Stimulated activated CD8-positive, alpha-beta memory T cell treated with anti-CD3 and anti-CD28 coated beads, Interleukin-2, amount 100 ng/mL, for 48 hours (primary cell): ENCODE measurements around the gene BMPR1A.

ENCODE experiments used
- DNase-seq, 2 donors: peaks; one replicate each; pipeline ENCODE4 v3.0.0-alpha.2; 2020; ENCODE audit warnings: low read depth in 2 of 2

The BMPR1A gene

GRCh38 chr10:86756511-86757112, at the start of gene BMPR1A:
TSS of gene BMPR1A (plus strand) at chr10:86756619. CDS start at chr10:86876019, 119,400 bp downstream.
- no peak for DNase-seq

DNA sequence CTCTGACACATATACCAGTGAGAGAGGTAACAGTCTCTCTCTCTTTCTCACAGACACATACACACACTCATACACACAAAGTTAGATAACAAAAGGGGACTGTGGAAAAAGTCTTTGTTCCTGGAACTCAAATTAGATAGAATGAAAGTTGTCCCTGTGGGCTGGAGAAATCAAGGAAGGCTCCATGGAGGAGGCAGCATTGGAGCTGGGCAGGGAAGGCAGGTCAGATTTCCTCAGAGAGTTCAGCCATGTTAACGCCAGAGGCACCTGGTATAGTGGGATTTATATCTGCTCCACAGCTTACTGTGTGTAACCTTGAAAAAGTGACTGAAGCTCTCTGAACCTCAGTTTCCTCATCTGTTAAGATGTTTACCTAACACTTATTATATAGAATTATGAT, 49.4 kb upstream of the BMPR1A start:
- DNase-seq = no peak

- no peak for DNase-seq
Observed at GRCh38 chr10:86707505-86707904, 48.9 kb upstream of the BMPR1A start.

GRCh38 chr10:86708068-86708782, 48.2 kb upstream of the BMPR1A start:
- no peak for DNase-seq

- DNase-seq = no peak
Observed at GRCh38 chr10:86708783-86709380, 47.5 kb upstream of the BMPR1A start.

DNA sequence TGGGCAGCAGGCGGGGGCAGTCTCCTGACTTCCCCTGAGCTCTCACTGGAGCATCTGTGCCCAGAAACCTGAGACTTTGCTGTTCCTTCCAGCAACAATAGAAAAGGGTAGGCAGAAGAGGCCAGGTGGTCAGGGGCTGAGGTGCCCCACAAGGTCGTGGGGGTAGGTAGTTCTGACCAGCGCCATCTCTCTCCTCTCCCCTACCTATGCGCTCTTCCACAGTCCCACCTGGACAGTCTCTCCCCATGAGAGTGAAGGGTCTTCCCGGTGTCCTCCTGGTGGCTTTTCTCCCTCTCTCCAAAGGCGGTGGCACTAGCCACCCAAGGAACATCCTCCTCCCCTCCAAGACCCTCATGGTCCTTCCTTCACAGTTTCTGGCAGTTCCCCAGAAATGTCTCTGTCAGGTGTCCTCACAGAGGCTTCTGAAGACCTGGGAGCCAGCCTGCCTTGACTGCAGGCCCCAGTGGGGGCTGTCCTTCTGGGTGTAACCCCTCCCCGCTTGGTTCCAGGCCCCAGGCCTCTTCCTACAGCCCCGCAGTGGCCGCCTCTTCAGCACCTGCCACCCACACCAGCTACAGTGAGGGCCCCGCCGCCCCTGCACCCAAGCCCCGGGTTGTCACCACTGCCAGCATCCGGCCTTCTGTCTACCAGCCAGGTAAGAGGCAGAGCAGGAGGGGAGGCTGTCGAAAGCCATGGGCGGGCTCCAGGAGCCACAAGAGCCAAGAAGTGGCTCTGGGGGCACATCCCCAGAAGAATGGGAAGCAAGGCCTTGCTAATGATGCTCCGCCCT, 46.8 kb upstream of the BMPR1A start:
- no peak for DNase-seq

- DNase-seq = peak; percentile 72 to 75
Observed at GRCh38 chr10:86710987-86711512, 45.4 kb upstream of the BMPR1A start.

- DNase-seq = peak; percentile 28 to 37
Observed at GRCh38 chr10:86711513-86712316, 44.7 kb upstream of the BMPR1A start.

DNA sequence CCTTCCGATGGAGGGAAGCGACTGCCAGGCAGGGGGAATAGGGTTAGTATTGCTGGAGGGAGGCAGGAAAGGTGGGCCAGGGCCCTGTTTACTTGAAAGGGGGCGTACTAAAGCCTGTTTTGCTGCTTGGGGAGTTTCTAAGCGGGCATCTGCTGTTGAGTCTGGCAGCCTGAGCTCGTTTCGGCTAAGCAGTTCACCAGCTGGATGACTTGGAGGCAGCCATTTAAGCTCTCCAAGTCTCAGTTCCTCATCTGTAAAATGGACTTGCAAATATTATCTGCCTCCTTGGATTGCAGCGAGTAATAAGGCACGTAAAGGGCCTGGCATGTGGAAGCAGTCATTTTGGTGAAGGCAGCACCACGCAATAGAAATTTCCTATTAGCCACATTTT, 44.1 kb upstream of the BMPR1A start:
- no peak for DNase-seq

- no peak for DNase-seq
Observed at GRCh38 chr10:86715156-86715795, 41.1 kb upstream of the BMPR1A start.

GRCh38 chr10:86715836-86716235, 40.6 kb upstream of the BMPR1A start:
- DNase-seq = no peak

GRCh38 chr10:86716466-86716865, 40.0 kb upstream of the BMPR1A start:
- DNase-seq = no peak

GRCh38 chr10:86718556-86718955, 37.9 kb upstream of the BMPR1A start:
- DNase-seq = no peak

GRCh38 chr10:86721232-86721631, 35.2 kb upstream of the BMPR1A start:
- no peak for DNase-seq

- DNase-seq = no peak
Observed at GRCh38 chr10:86723009-86723408, 33.4 kb upstream of the BMPR1A start.

DNA sequence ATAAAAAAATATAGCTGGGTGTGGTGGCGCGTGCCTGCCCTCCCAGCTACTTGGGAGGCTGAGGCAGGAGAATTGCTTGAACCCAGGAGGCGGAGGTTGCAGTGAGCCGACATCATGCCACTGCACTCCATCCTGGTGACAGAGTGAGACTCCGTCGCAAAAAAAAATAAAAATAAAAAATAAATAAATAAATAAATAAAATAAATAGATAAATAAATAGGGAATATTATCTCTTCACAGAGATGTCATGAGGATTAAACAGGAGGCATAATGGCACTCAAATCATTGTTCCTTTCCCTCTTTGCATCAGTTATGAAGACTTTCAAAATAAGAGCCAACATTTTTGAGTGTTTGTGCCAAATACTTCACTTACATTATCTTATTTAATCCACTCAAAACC, 32.0 kb upstream of the BMPR1A start:
- no peak for DNase-seq

DNA sequence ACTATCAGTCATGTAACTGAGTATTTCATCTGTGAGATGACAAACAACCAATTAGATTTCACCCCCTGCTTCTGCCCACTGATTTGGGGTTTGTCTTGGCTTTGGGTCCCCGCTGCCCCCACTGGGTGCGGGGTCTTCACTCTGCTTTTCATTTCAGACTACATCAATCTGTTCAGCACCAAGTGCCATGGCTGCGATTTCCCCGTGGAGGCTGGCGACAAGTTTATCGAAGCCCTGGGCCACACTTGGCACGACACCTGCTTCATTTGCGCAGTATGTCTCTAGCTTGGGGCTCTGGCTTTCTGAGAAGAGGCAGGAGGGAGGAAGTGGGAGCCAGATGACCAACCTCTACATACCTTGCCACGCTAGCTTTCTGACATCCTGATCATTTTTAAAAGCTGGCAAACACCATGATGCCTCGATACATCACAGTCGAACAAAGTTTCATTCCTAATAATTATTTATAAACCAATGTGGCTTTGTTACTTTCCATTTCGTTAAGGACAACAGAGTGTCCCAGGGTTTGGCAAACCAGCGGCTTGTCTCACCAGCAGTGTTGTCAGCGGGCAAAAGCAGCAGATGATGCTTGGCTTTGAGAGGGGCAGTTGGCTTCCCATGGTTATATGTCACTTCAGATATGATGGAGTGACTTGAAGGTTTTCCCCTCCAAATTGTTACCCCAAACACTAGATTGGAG, 30.3 kb upstream of the BMPR1A start:
- no peak for DNase-seq

- DNase-seq = no peak
Observed at GRCh38 chr10:86726677-86726999, 29.8 kb upstream of the BMPR1A start.

DNA sequence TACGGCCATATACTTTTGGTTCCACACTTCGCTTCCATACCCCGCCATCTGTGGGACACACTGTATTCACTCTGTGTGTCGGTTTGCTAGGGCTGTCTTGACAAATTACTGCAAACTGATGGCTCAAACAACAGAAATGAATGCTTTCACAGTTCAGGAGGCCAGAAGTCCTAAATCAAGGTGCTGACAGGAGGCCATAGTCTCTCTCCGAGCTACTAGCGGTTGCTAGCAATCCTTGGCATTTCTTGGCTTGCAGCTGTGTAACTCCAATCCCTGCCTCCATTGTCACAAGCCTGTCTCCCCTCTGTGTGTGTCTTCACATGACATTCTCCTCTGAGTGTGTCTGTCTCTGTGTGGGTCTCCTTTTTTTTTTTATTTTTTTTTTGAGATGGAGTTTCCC, 28.9 kb upstream of the BMPR1A start:
- no peak for DNase-seq

DNA sequence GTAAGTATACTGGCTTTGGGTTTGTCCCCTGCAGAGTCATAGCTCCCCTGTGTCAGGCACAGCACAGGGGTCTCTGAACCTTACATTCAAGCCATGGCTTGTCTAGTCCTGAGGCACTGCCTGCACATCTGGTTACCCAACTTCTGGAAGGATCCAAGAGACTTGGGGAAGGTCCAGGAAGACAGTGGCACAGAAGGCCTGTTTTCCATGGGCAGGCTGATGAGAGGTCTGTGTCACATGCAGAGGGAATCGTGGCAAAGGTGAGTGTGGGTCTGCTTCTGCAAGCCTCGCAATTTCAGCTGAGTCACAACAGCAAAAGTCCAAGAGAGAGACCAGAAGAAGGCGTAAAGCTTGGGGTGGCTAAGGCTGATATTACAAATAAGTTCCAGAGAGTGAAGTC, 28.4 kb upstream of the BMPR1A start:
- DNase-seq = no peak
